Neural progenitor cell (in vitro differentiated cells): Measurements from ENCODE around the gene PRPF40A. TPM values are rescaled to one million over a fixed set of nuclear protein-coding genes. Genes with fewer than 3 reads are reported as not detected.

Experiments used
- DNase-seq: peaks from one replicate; pipeline ENCODE4 v3.0.0-alpha.2; 2016; ENCODE audit warnings: low spot score
- H2AFZ ChIP-seq: fragments of 200-600 bp; sonication (generic); replicated peaks from 2 replicates; pipeline ENCODE4 v1.6.1; 2016; ENCODE audit warnings: antibody characterized with exemption
- H3F3A ChIP-seq: fragments of 200-600 bp; sonication (generic); 2 replicates; pipeline ENCODE4 v1.6.1; 2016; ENCODE audit warnings: antibody characterized with exemption, low read depth
- H3K27ac ChIP-seq: fragments of 200-600 bp; sonication (generic); 2 replicates; pipeline ENCODE4 v1.5.1; 2016; ENCODE audit warnings: mild to moderate bottlenecking
- H3K27me3 ChIP-seq: fragments of 200-600 bp; sonication (generic); 2 replicates; pipeline ENCODE4 v1.6.1; 2016; ENCODE audit warnings: mild to moderate bottlenecking, moderate library complexity
- H3K36me3 ChIP-seq: fragments of 200-600 bp; sonication (generic); 2 replicates; pipeline ENCODE4 v1.5.1; 2016
- H3K4me1 ChIP-seq: fragments of 200-600 bp; sonication (generic); 2 replicates; pipeline ENCODE4 v1.6.1; 2016; ENCODE audit warnings: mixed run types
- H3K4me2 ChIP-seq: fragments of 200-600 bp; sonication (generic); 2 replicates; pipeline ENCODE4 v1.6.1; 2016
- H3K4me3 ChIP-seq: fragments of 200-600 bp; sonication (generic); 2 replicates; pipeline ENCODE4 v1.5.1; 2016
- H3K79me2 ChIP-seq: fragments of 200-600 bp; sonication (generic); 2 replicates; pipeline ENCODE4 v1.6.1; 2016; ENCODE audit warnings: low read depth
- H3K9ac ChIP-seq: fragments of 200-600 bp; sonication (generic); 2 replicates; pipeline ENCODE4 v1.6.1; 2016
- H3K9me3 ChIP-seq: fragments of 200-600 bp; sonication (generic); 2 replicates; pipeline ENCODE4 v1.5.1; 2016; ENCODE audit warnings: low read depth
- H4K20me1 ChIP-seq: fragments of 200-600 bp; sonication (generic); 2 replicates; pipeline ENCODE4 v1.6.1; 2016; ENCODE audit warnings: low read depth
- H3K27ac Mint-ChIP-seq: 3 replicates; pipeline ENCODE4 v1.8.0; 2021; ENCODE audit warnings: mixed read lengths
- H3K27me3 Mint-ChIP-seq: 2 replicates; pipeline ENCODE4 v1.8.0; 2022; ENCODE audit warnings: low read depth, mild to moderate bottlenecking, inconsistent platforms, moderate library complexity, mixed read lengths; ENCODE audit not compliant: insufficient read depth
- H3K36me3 Mint-ChIP-seq: 3 replicates; pipeline ENCODE4 v1.8.0; 2021; ENCODE audit warnings: mixed read lengths
- H3K4me1 Mint-ChIP-seq: 3 replicates; pipeline ENCODE4 v1.8.0; 2021; ENCODE audit warnings: mixed read lengths
- H3K4me3 Mint-ChIP-seq: 3 replicates; pipeline ENCODE4 v1.8.0; 2021; ENCODE audit warnings: mild to moderate bottlenecking, moderate library complexity, mixed read lengths
- H3K9me3 Mint-ChIP-seq: 3 replicates; pipeline ENCODE4 v1.8.0; 2020; ENCODE audit warnings: mixed read lengths
- EZH2 ChIP-seq: fragments of 200-600 bp; sonication (generic); IDR thresholded peaks from 2 replicates; pipeline ENCODE4 v1.6.1; 2017; ENCODE audit warnings: antibody characterized with exemption, mild to moderate bottlenecking, moderate library complexity
- EZH2phosphoT487 ChIP-seq: fragments of 200-600 bp; sonication (generic); IDR thresholded peaks from 2 replicates; pipeline ENCODE4 v1.6.1; 2017; ENCODE audit warnings: antibody characterized with exemption
- total RNA-seq: library from RNA; depleted of rRNA; stranded (reverse); fragments of >200 nt; gene quantifications from 2 replicates; pipeline ENCODE4 v1.2.3, GENCODE V29; 2015; ENCODE audit warnings: low replicate concordance
- TF ChIP-seq, protein P1 (sequence below): fragments of 200-600 bp; sonication (generic); IDR thresholded peaks from 2 replicates; pipeline ENCODE4 v1.5.1; 2017; ENCODE audit warnings: antibody characterized with exemption, mild to moderate bottlenecking

The PRPF40A gene
- total RNA-seq, 1 donor from 2014 or later: 257 TPM

DNA sequence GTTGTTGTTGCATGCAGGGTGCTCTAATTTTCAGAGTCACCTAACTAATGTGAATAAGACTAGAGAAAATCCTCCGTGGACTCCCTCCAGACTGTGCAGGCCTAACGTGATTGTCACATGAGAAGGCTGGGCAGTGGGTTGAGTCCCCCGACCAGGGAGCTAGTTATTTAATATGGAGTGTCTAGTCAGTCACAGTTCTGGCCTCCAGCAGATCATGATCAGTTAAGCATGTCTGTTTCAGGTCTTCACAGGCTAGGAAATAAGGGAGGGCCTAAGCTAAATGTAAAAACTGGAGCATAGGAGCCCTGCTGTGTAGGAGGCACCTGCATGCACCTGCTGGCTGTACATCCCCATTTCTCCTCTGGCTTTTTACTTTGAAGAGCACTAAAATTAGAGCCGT, 86.8 kb downstream of the PRPF40A start:
- TF ChIP-seq EZH2phosphoT487: no peak
- TF ChIP-seq, protein P1, sequence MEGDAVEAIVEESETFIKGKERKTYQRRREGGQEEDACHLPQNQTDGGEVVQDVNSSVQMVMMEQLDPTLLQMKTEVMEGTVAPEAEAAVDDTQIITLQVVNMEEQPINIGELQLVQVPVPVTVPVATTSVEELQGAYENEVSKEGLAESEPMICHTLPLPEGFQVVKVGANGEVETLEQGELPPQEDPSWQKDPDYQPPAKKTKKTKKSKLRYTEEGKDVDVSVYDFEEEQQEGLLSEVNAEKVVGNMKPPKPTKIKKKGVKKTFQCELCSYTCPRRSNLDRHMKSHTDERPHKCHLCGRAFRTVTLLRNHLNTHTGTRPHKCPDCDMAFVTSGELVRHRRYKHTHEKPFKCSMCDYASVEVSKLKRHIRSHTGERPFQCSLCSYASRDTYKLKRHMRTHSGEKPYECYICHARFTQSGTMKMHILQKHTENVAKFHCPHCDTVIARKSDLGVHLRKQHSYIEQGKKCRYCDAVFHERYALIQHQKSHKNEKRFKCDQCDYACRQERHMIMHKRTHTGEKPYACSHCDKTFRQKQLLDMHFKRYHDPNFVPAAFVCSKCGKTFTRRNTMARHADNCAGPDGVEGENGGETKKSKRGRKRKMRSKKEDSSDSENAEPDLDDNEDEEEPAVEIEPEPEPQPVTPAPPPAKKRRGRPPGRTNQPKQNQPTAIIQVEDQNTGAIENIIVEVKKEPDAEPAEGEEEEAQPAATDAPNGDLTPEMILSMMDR: no peak
- TF ChIP-seq EZH2: no peak
- H2AFZ ChIP-seq: no peak overlapping the region
- H3K4me1 ChIP-seq: peaks cover 2% of the 10 kb centered on the region
- no peak overlapping the region for H3K27ac ChIP-seq
- no peaks in the 10 kb centered on the region for H3K27me3 ChIP-seq
- peaks cover 2% of the 10 kb centered on the region for H3K4me1 Mint-ChIP-seq
- DNase-seq: no peak
- peaks cover 7% of the 10 kb centered on the region for H3F3A ChIP-seq
- H3K4me2 ChIP-seq: no peak overlapping the region
- H4K20me1 ChIP-seq: peaks cover 5% of the 10 kb centered on the region
- H3K9ac ChIP-seq: no peak overlapping the region
- H3K9me3 Mint-ChIP-seq: no peaks in the 10 kb centered on the region
- H3K36me3 ChIP-seq: no peaks in the 10 kb centered on the region
- H3K27me3 Mint-ChIP-seq: no peaks in the 10 kb centered on the region
- H3K36me3 Mint-ChIP-seq: peaks cover 19% of the 10 kb centered on the region
- H3K9me3 ChIP-seq: no peaks in the 10 kb centered on the region
- no peak overlapping the region for H3K4me3 ChIP-seq
- no peak overlapping the region for H3K27ac Mint-ChIP-seq
- no peak overlapping the region for H3K4me3 Mint-ChIP-seq
- H3K79me2 ChIP-seq: no peaks in the 10 kb centered on the region

DNA sequence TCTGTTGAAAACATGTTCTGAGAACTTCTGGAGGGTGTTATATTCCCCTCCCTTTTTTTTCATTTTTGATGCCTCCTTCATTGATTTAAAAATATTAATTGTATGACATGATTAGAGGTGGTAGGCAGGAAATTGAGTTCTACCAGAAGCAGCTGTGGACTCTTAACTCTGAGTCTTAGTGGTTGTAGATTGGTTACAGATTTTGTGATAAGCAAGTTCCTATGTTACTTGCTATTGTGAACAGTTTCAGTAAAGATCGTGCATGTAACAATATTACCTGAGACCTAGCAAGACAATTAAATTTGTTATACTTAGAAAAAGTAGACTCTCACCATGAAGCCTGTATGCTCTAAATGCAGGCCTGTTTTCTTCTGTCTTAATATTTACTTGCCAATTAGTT, 88.1 kb downstream of the PRPF40A start:
- Histone ChIP-seq H3K4me2 (no peak overlapping the region), H3K36me3 (no peaks in the 10 kb centered on the region), H4K20me1 (no peaks in the 10 kb centered on the region), H3K4me1 (no peaks in the 10 kb centered on the region), H3K27ac (no peak overlapping the region), H3K9me3 (no peaks in the 10 kb centered on the region), H3K27me3 (no peaks in the 10 kb centered on the region), H3F3A (no peaks in the 10 kb centered on the region), H3K4me3 (no peak overlapping the region), H3K79me2 (no peaks in the 10 kb centered on the region), H2AFZ (no peak overlapping the region), H3K9ac (no peak overlapping the region)
- no peak for DNase-seq
- H3K9me3 Mint-ChIP-seq: no peaks in the 10 kb centered on the region
- no peaks in the 10 kb centered on the region for H3K4me1 Mint-ChIP-seq
- TF ChIP-seq EZH2: no peak
- TF ChIP-seq EZH2phosphoT487: no peak
- TF ChIP-seq, protein P1: no peak
- H3K36me3 Mint-ChIP-seq: peaks cover 25% of the 10 kb centered on the region
- H3K27ac Mint-ChIP-seq: no peak overlapping the region
- no peaks in the 10 kb centered on the region for H3K27me3 Mint-ChIP-seq
- no peak overlapping the region for H3K4me3 Mint-ChIP-seq

DNA sequence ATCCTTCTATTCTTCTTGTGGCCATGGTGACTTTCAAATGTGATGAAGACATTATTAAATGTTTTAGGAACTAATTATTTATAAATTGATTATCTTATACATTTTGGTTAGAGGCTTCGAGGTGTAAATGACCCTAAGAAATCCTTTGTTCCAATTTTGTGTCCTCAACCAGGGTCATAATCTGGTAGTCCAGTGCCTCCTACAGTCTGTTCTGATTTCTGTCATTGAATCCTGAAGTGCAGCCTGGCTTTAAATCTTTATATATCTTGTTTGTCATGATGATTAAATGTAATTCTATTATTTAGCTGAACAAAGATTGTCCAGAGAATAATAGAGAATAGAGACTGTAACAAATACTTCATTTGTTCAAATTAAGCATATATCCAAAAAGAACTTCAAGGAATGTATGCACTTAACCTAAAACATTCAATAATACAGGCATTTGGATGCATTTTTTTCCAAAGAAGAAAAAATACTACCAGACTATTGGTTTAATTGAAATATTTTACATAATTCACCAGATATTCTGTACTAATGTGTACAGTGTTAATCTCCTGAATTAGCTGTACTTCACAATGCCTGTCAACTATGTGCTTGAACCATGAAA, 89.8 kb downstream of the PRPF40A start:
- Mint-ChIP-seq H3K4me1 (no peaks in the 10 kb centered on the region), H3K27ac (no peak overlapping the region), H3K9me3 (no peaks in the 10 kb centered on the region), H3K36me3 (peaks cover 26% of the 10 kb centered on the region), H3K27me3 (no peaks in the 10 kb centered on the region), H3K4me3 (no peak overlapping the region)
- Histone ChIP-seq H3K4me1 (no peaks in the 10 kb centered on the region), H3K27ac (no peak overlapping the region), H4K20me1 (no peaks in the 10 kb centered on the region), H3F3A (no peaks in the 10 kb centered on the region), H3K4me2 (no peak overlapping the region), H3K79me2 (no peaks in the 10 kb centered on the region), H2AFZ (no peak overlapping the region), H3K9me3 (no peaks in the 10 kb centered on the region), H3K27me3 (no peaks in the 10 kb centered on the region), H3K36me3 (no peaks in the 10 kb centered on the region), H3K9ac (no peak overlapping the region), H3K4me3 (no peak overlapping the region)
- DNase-seq: peak; percentile 15
- TF ChIP-seq EZH2: no peak
- TF ChIP-seq, protein P1: peak; percentile 59
